K562 treated with DMSO at 1 percent for 24 hours (cell line): Measurements from ENCODE around the gene OR4D11. TPM values are rescaled to one million over a fixed set of nuclear protein-coding genes. Genes with fewer than 3 reads are reported as not detected.

Experiments used
- total RNA-seq: library from RNA; unstranded; fragments of 300-600 nt; gene quantifications from 2 replicates; pipeline ENCODE4 v1.2.3, GENCODE V29; 2022; ENCODE audit warnings: low read depth; ENCODE audit not compliant: insufficient read depth

Gene OR4D11
- not detected in 2 replicates for total RNA-seq

DNA sequence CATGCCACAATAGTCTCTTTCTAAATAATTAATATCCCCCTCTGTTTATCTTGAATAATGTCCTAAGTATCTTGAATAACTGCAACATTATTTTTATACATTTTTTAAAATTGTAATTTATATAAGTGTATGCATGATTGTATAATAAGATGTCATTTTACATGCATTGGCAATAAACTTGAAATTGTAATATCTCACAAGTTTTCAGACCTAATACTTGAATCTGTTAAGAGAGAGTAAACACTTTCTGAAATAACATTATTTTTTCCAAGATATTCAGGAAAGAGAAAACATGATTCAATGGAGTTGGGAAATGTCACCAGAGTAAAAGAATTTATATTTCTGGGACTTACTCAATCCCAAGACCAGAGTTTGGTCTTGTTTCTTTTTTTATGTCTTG is at the start of gene OR4D11:
TSS of gene OR4D11 (plus strand) at position 301 of the 400 bp plus-strand sequence. CDS start at position 301, 0 bp downstream.

DNA sequence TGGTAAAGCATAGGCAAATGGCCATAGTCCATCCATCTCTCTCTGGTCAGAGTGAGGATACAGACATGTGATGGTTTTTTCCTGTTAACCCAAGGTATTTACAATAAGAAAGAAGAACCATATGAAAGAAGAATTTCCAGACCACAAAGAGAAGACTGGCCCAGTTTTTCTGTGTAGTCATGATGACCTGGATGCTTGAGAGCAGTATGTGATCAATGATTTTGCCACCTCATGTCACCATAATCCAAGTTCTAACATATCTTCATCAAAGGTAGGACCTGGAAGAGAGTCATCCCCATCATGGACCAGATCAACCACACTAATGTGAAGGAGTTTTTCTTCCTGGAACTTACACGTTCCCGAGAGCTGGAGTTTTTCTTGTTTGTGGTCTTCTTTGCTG is 46.7 kb upstream of the OR4D11 start, which contains the start of gene OR4D6:
TSS of gene OR4D6 (plus strand) at position 301 of the 400 bp plus-strand sequence. CDS start at position 301, 0 bp downstream.

DNA sequence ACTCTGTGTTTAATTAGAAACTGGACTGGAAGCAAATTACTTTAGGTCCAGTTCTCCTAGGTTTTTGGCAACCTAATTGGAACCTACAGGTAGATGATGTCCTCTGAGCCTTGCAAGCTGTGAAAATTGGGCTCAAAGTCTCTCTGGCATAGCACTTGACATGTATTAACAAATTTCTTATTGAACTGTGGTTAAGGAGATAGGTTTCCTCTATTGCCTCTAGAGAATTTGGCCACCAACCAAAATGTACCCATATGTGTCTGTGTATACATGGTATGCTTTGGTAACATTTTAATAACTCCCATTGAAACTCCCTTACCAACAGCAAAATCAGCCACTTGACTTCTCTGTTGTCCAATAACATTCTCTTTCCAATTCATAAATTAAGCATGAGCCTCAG is 30.4 kb upstream of the OR4D11 start, which contains the start of gene OR4D10:
TSS of gene OR4D10 (plus strand) at position 301 of the 400 bp plus-strand sequence. CDS start 4,115 bp downstream, outside the sequence.

DNA sequence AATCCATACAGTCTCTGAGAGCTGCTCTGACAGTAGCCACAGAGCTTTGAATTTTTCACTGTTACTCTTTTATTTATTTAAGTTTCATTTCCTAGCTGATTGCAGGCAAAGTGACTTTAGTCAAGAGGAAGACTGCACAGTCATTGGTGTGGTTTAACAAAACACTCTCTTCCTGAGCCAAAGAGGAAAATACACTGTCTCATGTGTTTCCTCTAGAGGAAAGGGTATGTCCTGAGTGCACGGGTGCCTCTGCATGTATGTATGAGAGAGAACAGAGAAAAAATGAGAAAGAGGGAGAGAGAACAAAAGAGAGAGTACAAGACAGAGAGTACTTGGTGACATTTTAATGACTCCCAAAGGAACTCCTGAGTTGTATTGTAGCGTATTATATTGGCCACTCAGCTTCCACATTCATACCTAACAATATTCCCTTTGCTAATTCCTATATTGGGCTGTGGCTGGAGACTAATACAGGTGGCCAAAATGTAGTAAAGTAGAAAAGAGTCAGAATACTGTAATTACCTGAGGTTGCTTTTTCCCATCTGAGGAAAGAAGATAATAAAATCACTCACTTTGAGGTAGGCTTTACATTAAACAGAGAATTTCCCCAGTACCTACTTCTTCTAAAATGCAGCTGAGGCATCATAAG is 7.7 kb downstream of the OR4D11 start, which contains the start of gene OR4D9:
TSS of gene OR4D9 (plus strand) at position 599 of the 649 bp plus-strand sequence. CDS start 3,374 bp downstream, outside the sequence.

Other genes with a start within 250 kb of the OR4D11 start
- gene OR5AN1, start 144.7 kb upstream of the OR4D11 start, total RNA-seq = not detected in 2 replicates
- gene OR5A2, start 77.2 kb upstream of the OR4D11 start, total RNA-seq = not detected in 2 replicates
- not detected in 2 replicates for gene OR5A1, start 67.1 kb upstream of the OR4D11 start, total RNA-seq
- gene OR4D6, start 46.6 kb upstream of the OR4D11 start, total RNA-seq = not detected in 2 replicates
- not detected in 2 replicates for gene OR4D10, start 30.3 kb upstream of the OR4D11 start, total RNA-seq
- gene OR4D9, start 8.0 kb downstream of the OR4D11 start, total RNA-seq = not detected in 2 replicates
- 35.3 and 40.8 TPM in 2 replicates for gene OSBP, start 112.2 kb downstream of the OR4D11 start, total RNA-seq
- gene PATL1, start 165.5 kb downstream of the OR4D11 start, total RNA-seq = 26.7 and 29.5 TPM in 2 replicates
- not detected in 2 replicates for gene OR10V1, start 210.3 kb downstream of the OR4D11 start, total RNA-seq